IgD-negative memory B cell (primary cell): ENCODE measurements around the gene CEP112. TPM values are rescaled to one million over a fixed set of nuclear protein-coding genes. Genes with fewer than 3 reads are reported as not detected.

ENCODE experiments used
- H3K27ac Mint-ChIP-seq, 3 donors: one replicate each; pipeline ENCODE4 v1.8.0; 2020 to 2022; ENCODE audit warnings: mild to moderate bottlenecking in 3 of 3, mixed read lengths in 3 of 3, moderate library complexity in 1 of 3
- H3K27me3 Mint-ChIP-seq: one replicate; pipeline ENCODE4 v1.8.0; 2021; ENCODE audit warnings: mixed read lengths
- H3K36me3 Mint-ChIP-seq: one replicate; pipeline ENCODE4 v1.8.0; 2020; ENCODE audit warnings: mild to moderate bottlenecking, mixed read lengths
- H3K4me1 Mint-ChIP-seq, 3 donors: one replicate each; pipeline ENCODE4 v1.8.0; 2020 to 2022; ENCODE audit warnings: mixed read lengths in 3 of 3, mild to moderate bottlenecking in 1 of 3
- H3K4me3 Mint-ChIP-seq, 4 donors: one replicate each; pipeline ENCODE4 v1.8.0; 2020 to 2022; ENCODE audit warnings: mild to moderate bottlenecking in 4 of 4, mixed read lengths in 4 of 4, moderate library complexity in 3 of 4
- H3K9me3 Mint-ChIP-seq, 3 donors: one replicate each; pipeline ENCODE4 v1.8.0; 2020 to 2021; ENCODE audit warnings: mixed read lengths in 3 of 3, mild to moderate bottlenecking in 1 of 3
- polyA plus RNA-seq: library from polyadenylated mRNA; unstranded; fragments of 300-500 nt; fragmentation: Illumina TruSeq; gene quantifications from one replicate; pipeline ENCODE4 v1.2.3, GENCODE V29; 2021

Gene CEP112
- polyA plus RNA-seq, 1 donor from 2014 or later: not detected

GRCh38 chr17:65885541-65886312 is 306.2 kb downstream of the CEP112 start:
- Mint-ChIP-seq H3K36me3 (no peaks in the 10 kb centered on the region), H3K4me1 (no peaks in the 10 kb centered on the region), H3K9me3 (no peaks in the 10 kb centered on the region), H3K27ac (peak overlapping the region in 1 of 3 donors; percentile 29), H3K27me3 (no peaks in the 10 kb centered on the region), H3K4me3 (no peak overlapping the region)

GRCh38 chr17:65876985-65877384 is 314.9 kb downstream of the CEP112 start:
- Mint-ChIP-seq H3K4me3 (no peak overlapping the region), H3K36me3 (peaks cover 3% of the 10 kb centered on the region), H3K9me3 (no peaks in the 10 kb centered on the region), H3K4me1 (no peaks in the 10 kb centered on the region), H3K27ac (no peak overlapping the region), H3K27me3 (no peaks in the 10 kb centered on the region)

- no peak overlapping the region for H3K4me3 Mint-ChIP-seq
- peaks cover 0 to 3% (median 0%) of the 10 kb centered on the region in 3 donors for H3K9me3 Mint-ChIP-seq
These were observed 323.1 kb downstream of the CEP112 start for GRCh38 chr17:65868881-65869280.

GRCh38 chr17:65867014-65867413 is 324.9 kb downstream of the CEP112 start:
- peaks cover 4% of the 10 kb centered on the region for H3K36me3 Mint-ChIP-seq
- H3K9me3 Mint-ChIP-seq: peaks cover 0 to 3% (median 0%) of the 10 kb centered on the region in 3 donors
- H3K4me1 Mint-ChIP-seq: no peaks in the 10 kb centered on the region
- no peaks in the 10 kb centered on the region for H3K27me3 Mint-ChIP-seq
- no peak overlapping the region for H3K4me3 Mint-ChIP-seq
- no peak overlapping the region for H3K27ac Mint-ChIP-seq

More at GRCh38 chr17:65868881-65869280, 323.1 kb downstream of the CEP112 start:
- H3K4me1 Mint-ChIP-seq: no peaks in the 10 kb centered on the region
- no peaks in the 10 kb centered on the region for H3K27me3 Mint-ChIP-seq
- peaks cover 5% of the 10 kb centered on the region for H3K36me3 Mint-ChIP-seq
- no peak overlapping the region for H3K27ac Mint-ChIP-seq

- H3K4me3 Mint-ChIP-seq: no peak overlapping the region
- H3K27me3 Mint-ChIP-seq: no peaks in the 10 kb centered on the region
- H3K27ac Mint-ChIP-seq: no peak overlapping the region
- H3K36me3 Mint-ChIP-seq: peaks cover 4% of the 10 kb centered on the region
- peaks cover 0 to 3% (median 0%) of the 10 kb centered on the region in 3 donors for H3K9me3 Mint-ChIP-seq
- H3K4me1 Mint-ChIP-seq: no peaks in the 10 kb centered on the region
These were observed 326.1 kb downstream of the CEP112 start for GRCh38 chr17:65865715-65866425.

GRCh38 chr17:65864394-65864793 is 327.5 kb downstream of the CEP112 start:
- Mint-ChIP-seq H3K27ac (no peak overlapping the region), H3K4me1 (no peaks in the 10 kb centered on the region), H3K36me3 (peaks cover 4% of the 10 kb centered on the region), H3K4me3 (peak overlapping the region in 1 of 4 donors; percentile 17), H3K9me3 (peaks cover 0 to 3% (median 0%) of the 10 kb centered on the region in 3 donors), H3K27me3 (no peaks in the 10 kb centered on the region)

- no peak overlapping the region for H3K4me3 Mint-ChIP-seq
- H3K36me3 Mint-ChIP-seq: no peaks in the 10 kb centered on the region
- H3K4me1 Mint-ChIP-seq: no peaks in the 10 kb centered on the region
These were observed 334.2 kb downstream of the CEP112 start for GRCh38 chr17:65857718-65858117.

GRCh38 chr17:65856865-65857264 is 335.1 kb downstream of the CEP112 start:
- no peaks in the 10 kb centered on the region for H3K27me3 Mint-ChIP-seq
- H3K9me3 Mint-ChIP-seq: no peaks in the 10 kb centered on the region
- H3K4me3 Mint-ChIP-seq: no peak overlapping the region
- no peak overlapping the region for H3K27ac Mint-ChIP-seq
- no peaks in the 10 kb centered on the region for H3K4me1 Mint-ChIP-seq
- no peaks in the 10 kb centered on the region for H3K36me3 Mint-ChIP-seq

More at GRCh38 chr17:65857718-65858117, 334.2 kb downstream of the CEP112 start:
- H3K27me3 Mint-ChIP-seq: no peaks in the 10 kb centered on the region
- no peak overlapping the region for H3K27ac Mint-ChIP-seq
- H3K9me3 Mint-ChIP-seq: no peaks in the 10 kb centered on the region

- H3K4me1 Mint-ChIP-seq: no peaks in the 10 kb centered on the region
- no peaks in the 10 kb centered on the region for H3K9me3 Mint-ChIP-seq
- H3K27me3 Mint-ChIP-seq: no peaks in the 10 kb centered on the region
- H3K36me3 Mint-ChIP-seq: no peaks in the 10 kb centered on the region
- no peak overlapping the region for H3K4me3 Mint-ChIP-seq
- H3K27ac Mint-ChIP-seq: no peak overlapping the region
These were observed 336.3 kb downstream of the CEP112 start for GRCh38 chr17:65855675-65856074.

- H3K27ac Mint-ChIP-seq: no peak overlapping the region
- no peaks in the 10 kb centered on the region for H3K36me3 Mint-ChIP-seq
- H3K4me1 Mint-ChIP-seq: no peaks in the 10 kb centered on the region
- no peak overlapping the region for H3K4me3 Mint-ChIP-seq
- no peaks in the 10 kb centered on the region for H3K27me3 Mint-ChIP-seq
- no peaks in the 10 kb centered on the region for H3K9me3 Mint-ChIP-seq
These were observed 336.7 kb downstream of the CEP112 start for GRCh38 chr17:65855245-65855644.

- Mint-ChIP-seq H3K4me3 (no peak overlapping the region), H3K27me3 (no peaks in the 10 kb centered on the region), H3K36me3 (no peaks in the 10 kb centered on the region), H3K27ac (no peak overlapping the region), H3K4me1 (no peaks in the 10 kb centered on the region), H3K9me3 (no peaks in the 10 kb centered on the region)
These were observed 338.1 kb downstream of the CEP112 start for GRCh38 chr17:65853816-65854215.

- H3K9me3 Mint-ChIP-seq: no peaks in the 10 kb centered on the region
- no peaks in the 10 kb centered on the region for H3K4me1 Mint-ChIP-seq
- no peak overlapping the region for H3K4me3 Mint-ChIP-seq
- no peaks in the 10 kb centered on the region for H3K27me3 Mint-ChIP-seq
- no peak overlapping the region for H3K27ac Mint-ChIP-seq
- H3K36me3 Mint-ChIP-seq: no peaks in the 10 kb centered on the region
These were observed 339.0 kb downstream of the CEP112 start for GRCh38 chr17:65852911-65853310.

GRCh38 chr17:65851965-65852736 is 339.8 kb downstream of the CEP112 start:
- Mint-ChIP-seq H3K4me1 (no peaks in the 10 kb centered on the region), H3K4me3 (no peak overlapping the region), H3K27me3 (no peaks in the 10 kb centered on the region), H3K9me3 (peaks cover 0 to 2% (median 0%) of the 10 kb centered on the region in 3 donors), H3K36me3 (no peaks in the 10 kb centered on the region), H3K27ac (no peak overlapping the region)

- Mint-ChIP-seq H3K4me1 (no peaks in the 10 kb centered on the region), H3K9me3 (peaks cover 0 to 2% (median 0%) of the 10 kb centered on the region in 3 donors)
These were observed 341.4 kb downstream of the CEP112 start for GRCh38 chr17:65850486-65850885.

GRCh38 chr17:65848751-65849150 is 343.2 kb downstream of the CEP112 start:
- Mint-ChIP-seq H3K27ac (no peak overlapping the region), H3K4me3 (no peak overlapping the region), H3K4me1 (no peaks in the 10 kb centered on the region), H3K27me3 (no peaks in the 10 kb centered on the region), H3K36me3 (no peaks in the 10 kb centered on the region), H3K9me3 (peaks cover 0 to 2% (median 0%) of the 10 kb centered on the region in 3 donors)

More at GRCh38 chr17:65850486-65850885, 341.4 kb downstream of the CEP112 start:
- Mint-ChIP-seq H3K36me3 (no peaks in the 10 kb centered on the region), H3K27me3 (no peaks in the 10 kb centered on the region), H3K27ac (no peak overlapping the region), H3K4me3 (no peak overlapping the region)
